HTERT RPE-1 (cell line): ENCODE data around the gene ARL2BP.

Experiments
- in situ Hi-C: fragments of 300-500 bp; cut with MboI; formaldehyde crosslinking; loops from 4 replicates; pipeline ENCODE4 v1.14.3; 2020; ENCODE audit warnings: low sequenced_read_pairs

ARL2BP gene

DNA sequence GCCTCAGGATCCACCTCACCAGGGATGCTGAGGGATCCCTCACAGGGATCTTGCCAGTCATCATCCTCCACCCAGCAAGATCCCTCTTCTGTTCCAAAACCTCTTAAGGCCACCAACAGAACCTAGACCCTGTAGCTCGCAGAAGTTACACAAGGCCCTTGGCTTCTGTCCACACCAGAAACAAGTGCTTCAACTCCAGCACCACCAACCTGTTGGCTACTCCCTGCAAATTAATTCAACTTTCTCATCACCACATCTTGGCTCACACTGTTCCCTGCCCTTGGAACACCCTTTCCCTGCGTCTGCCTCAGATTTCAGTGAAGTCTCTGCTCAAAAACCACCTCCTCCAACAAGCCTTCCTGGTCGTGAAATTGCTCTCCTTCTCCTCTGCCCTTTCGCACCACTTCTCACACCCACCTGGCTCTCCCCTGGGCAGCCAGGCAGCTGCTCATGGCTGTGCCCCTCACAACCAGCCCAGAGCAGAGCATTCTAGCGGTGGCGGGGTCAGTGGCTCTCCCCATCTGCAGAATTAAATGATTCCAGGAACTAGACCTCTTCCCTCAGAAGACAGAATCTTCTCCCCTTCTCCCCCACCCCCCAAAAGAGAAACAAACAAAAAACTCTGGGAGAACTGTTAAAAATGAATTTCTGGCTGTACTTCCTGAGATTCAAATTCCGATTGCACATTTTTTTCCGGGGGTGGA is 37.6 kb downstream of the ARL2BP start:
- in situ Hi-C loops = no loop called here

GRCh38 chr16:57283214-57283958 is 38.3 kb downstream of the ARL2BP start:
- in situ Hi-C loops = no loop called here

DNA sequence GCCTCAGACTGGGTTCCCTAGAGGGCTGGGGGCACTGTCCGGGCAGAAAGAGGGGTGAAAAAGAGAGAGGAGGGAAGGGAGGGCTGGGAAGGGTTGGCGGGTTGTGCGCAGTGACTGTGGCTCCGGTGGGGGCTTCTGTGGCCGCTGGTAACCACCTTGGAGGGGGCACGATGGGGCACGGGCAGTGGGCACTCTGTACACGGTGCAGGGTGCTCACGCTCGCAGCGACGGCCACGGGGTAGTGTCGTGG is 38.8 kb downstream of the ARL2BP start:
- in situ Hi-C loops = no loop called here

DNA sequence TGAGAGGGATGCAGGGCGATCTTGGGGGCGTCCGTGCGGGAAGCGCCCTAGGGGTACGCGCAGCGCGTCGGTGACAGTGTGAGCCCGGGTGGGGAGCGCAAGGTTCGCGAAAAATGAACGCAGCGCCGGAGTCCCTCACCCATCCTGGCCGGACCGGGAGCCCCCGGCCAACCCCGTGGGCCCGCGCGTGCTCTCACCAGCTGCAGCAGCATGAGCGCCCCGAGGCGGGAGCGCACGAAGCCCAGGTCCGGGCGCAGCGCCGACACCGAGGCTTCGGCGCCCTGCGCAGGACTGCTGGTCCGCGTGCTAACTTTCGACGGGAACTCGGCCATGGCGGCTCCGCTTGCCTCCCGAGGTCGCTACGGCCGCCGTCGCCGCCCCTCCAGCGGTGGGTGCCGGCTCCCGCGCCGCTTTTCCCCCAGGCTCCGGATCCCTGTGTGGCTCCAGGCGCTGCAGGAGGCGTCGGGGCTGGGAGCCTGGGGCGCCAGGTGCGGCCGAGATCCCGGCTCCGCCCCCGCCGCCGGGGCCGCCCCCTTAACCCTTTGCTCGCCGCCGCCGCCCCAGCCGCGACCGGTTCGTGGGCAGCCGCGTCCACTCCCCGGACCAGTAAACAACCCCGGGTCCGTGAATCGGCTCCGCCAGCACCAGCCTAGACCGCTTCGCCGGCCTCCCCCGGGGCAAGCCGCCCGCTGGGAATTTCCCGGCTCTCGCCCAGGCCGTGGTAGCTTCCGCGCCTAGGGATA is 39.3 kb downstream of the ARL2BP start, which contains the start of gene PLLP:
TSS of gene PLLP (minus strand) at position 464 of the 743 bp plus-strand sequence. CDS start at position 332, 132 bp downstream.
- in situ Hi-C loops = no loop called here

GRCh38 chr16:57284952-57285363 is 39.9 kb downstream of the ARL2BP start:
- in situ Hi-C loops = no loop called here

DNA sequence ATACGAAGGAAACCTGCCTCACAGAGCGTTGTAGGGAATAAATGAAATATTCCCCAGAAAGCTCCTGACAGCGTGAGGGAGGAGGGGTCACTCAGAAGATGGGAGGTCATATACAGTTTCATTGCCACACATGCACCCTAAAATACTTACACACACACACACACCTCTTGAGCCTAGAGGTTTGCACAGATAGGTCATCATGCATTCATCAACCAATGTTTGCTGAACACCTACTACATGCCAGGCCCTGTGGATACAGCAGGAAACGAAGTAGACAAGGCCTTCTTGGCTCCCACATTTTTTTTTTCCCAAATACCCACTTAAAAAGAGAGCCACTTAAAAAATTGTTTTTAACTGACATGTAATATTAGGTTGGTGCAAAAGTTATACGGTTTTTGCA is 40.3 kb downstream of the ARL2BP start:
- in situ Hi-C loops = no loop called here

DNA sequence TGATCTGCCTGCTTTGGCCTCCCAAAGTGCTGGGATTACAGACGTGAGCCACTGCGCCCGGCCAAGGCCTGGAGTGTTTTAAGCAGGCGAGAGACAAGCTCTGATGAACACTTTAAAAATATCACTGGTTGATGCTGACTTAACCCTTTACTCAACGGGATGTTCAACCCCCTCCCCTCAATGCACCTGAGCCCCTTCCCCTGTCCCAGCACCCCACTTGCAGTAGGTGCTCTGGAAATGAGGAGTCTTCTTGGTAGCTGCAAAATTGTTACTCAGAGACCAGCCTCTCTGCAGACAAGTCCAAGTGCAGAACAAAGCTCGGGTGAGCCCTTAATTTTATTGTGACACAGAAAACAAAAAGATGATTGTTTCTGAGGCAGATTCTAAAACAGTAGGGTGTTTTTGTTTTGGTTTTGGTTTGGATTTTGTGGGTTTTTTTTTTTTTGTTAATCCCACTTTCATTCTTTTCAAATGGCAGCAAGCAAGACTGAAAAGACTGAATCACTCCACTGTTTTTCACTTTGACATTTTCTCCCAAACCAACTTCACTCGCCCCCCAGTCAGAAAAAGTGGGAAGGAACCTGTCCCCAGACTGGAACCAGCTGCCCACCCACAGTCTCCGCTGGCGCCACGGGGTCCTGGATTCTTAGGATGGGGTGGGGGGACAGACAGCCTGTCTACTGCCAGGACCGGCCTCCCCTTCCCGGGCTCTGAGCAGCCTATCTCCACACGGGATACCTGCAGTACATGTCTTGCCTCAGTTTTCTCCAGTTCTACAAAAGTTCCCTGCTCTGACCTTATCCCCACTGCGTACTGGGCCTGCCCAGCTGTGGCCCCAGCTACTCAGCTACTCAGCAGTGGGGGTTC is 44.6 kb downstream of the ARL2BP start:
- in situ Hi-C loops = no loop called here

DNA sequence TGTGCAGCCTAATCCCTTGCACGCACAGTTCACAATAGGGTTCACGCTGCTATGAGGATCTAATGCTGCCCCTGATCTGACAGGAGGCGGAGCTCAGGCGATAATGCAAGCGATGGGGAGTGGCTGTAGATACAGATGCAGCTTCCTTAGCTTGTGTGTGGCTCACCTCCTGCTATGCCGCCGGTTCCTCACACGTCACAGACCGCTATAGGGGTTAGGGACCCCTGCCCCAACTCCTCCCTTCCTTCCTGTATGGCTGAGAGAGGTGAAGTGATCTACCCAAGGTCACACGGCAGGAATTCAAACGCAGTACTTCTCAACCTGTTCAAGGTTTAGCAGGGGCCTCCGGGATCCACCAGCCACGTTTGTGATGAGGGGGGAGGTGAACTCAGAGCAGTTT is 52.8 kb downstream of the ARL2BP start:
- in situ Hi-C loops = no loop called here

DNA sequence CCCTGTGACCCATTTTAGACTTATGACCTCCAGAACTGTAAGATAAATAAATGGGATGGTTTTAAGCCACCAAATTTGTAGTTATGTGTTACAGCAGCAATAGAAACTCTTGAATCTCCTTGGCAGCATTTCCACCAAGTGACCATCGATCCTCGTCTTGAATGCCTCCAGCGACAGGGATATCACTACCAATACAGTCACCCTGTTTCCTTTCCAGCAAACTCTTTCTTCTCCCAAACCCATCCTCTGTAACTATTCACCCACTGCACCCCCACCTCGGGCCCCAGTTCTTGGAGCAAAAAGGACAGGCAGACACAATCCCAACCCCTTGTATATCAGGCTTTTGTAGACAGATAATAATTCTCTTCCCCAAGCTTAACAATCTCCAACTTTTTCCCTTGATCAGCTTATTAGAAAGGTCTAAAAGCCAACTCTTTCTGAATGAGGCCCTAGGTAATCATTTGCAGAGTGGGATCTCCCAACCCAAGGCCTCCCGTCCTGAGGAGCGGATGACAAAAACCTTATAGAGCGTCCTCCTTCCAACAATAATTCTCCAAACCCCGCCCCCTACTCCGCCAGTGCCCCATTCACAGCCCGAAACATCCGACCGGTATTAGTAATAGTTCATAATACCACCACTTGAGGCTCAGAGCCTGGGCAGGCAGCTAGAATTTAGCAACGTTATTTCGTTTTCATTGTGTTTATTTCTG is 54.1 kb downstream of the ARL2BP start:
- in situ Hi-C loops = no loop called here

DNA sequence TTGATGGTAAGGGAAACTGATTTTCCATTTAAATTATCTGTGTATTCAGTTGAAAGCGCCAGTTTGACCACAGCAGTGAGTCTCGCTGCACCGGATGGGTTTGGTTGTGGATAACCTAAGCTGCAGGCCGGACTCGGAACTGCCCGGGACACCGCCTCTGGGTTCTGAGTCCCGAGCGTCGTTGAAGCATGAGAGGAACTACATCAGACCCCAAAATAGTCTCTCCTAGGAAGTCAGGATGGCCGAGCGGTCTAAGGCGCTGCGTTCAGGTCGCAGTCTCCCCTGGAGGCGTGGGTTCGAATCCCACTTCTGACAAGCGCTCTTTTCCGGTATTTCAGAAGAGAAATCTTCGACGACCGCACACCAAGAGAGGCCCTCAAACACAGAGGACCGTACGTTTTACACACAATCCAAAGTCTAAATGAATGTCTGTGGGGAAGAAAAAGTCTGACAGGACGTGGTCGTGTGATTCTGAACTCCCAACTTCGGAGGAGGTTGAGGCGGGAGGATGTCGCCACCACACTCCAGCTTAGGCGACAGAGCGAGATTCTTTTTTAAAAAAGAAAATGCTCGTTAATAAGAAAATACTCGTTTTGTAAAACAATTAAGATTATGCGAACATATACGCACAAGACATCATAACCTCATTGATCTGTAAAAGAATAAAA is 54.8 kb downstream of the ARL2BP start:
- in situ Hi-C loops = no loop called here

GRCh38 chr16:57300387-57301125 is 55.5 kb downstream of the ARL2BP start:
- in situ Hi-C loops = no loop called here

DNA sequence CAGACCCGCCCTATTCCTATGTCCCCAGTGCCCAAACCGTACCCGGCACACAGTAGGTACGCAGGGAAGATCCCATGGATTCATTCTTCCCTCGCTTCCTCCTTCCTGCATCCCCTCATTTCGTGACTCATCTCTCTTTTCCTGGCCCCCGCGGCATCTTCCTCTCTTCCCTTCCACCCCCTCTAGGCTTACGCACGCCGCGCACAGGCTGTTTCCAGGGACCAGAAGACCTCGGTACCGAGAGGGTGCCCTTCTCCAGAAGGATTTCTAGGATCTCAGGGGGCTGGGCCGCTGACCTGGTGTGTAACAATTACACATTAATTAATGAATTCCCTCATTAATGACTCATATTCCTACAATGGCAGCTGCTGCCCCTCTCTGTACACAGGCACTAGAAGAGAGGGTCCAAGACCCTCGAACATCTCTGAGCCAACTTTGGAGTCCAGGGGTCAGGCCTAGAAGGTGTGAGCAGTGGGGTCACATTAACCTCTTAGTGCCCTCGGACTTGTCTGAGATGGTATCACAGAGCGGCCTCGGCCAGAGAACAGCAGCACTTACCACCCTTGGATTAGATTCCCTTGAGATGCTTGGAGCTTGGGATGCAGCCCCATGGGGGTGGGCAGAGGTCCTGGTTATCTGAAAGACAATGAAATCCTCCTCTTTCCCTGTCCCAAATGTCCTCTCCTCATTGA is 56.2 kb downstream of the ARL2BP start:
- in situ Hi-C loops = no loop called here
